ENCODE measurements around the gene LRRC37A3. TPM values are rescaled to one million over a fixed set of nuclear protein-coding genes. Genes with fewer than 3 reads are reported as not detected.

LRRC37A3 gene
- total RNA-seq, 1 experiment from 2014 or later = 9.8 TPM

DNA sequence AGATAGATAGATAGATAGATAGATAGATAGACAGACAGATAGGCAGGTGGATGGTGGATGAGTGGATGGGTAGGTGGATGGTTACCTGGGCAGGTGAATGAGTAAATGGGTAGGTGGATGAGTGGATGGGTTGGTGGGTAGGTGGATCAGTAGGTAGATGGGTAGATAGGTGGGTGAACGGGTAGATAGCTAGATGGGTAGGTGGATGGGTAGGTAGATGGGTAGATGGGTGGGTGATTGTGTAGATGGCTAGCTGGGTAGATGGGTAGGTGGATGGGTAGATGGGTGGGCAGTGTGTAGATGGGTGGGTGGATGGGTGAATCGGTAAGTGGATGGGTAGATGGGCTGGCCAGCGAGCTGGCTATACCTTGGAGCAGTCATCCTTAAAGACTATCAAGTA is 21.8 kb upstream of the LRRC37A3 start:
- Histone ChIP-seq H3K36me3 (ENCODE audit: low read depth) (no peaks in the 10 kb centered on the region), H2AFZ (no peak overlapping the region), H3K27ac (peak overlapping the region; percentile 89; the same call in 1 of the 2 replicates), H4K20me1 (ENCODE audit: insufficient read depth) (no peaks in the 10 kb centered on the region), H3K9me2 (ENCODE audit: insufficient read depth) (no peaks in the 10 kb centered on the region; the same call in 1 of the 2 replicates), H3K9me3 (ENCODE audit: insufficient read depth, low read depth) (no peaks in the 10 kb centered on the region; the same call in 1 of the 2 replicates), H3F3A (ENCODE audit: insufficient read depth, low read depth) (peaks cover 38% of the 10 kb centered on the region), H3K27me3 (ENCODE audit: insufficient read depth, low read depth) (no peaks in the 10 kb centered on the region), H3K79me2 (ENCODE audit: low read depth) (no peaks in the 10 kb centered on the region), H3K4me3 (no peak overlapping the region), H3K4me1 (replicated peaks; ENCODE audit: insufficient read depth) (peaks cover 51% of the 10 kb centered on the region), H3K4me2 (peak overlapping the region; percentile 61)
- ChIA-PET POLR2A (ENCODE audit: unreplicated experiment) (no interaction called here), CTCF (interaction anchor here (0.5 kb wide), 1 partner anchor 252 kb away, joined by 5 read pairs; no protein-coding TSS in a partner anchor)
- TF ChIP-seq, protein P1, sequence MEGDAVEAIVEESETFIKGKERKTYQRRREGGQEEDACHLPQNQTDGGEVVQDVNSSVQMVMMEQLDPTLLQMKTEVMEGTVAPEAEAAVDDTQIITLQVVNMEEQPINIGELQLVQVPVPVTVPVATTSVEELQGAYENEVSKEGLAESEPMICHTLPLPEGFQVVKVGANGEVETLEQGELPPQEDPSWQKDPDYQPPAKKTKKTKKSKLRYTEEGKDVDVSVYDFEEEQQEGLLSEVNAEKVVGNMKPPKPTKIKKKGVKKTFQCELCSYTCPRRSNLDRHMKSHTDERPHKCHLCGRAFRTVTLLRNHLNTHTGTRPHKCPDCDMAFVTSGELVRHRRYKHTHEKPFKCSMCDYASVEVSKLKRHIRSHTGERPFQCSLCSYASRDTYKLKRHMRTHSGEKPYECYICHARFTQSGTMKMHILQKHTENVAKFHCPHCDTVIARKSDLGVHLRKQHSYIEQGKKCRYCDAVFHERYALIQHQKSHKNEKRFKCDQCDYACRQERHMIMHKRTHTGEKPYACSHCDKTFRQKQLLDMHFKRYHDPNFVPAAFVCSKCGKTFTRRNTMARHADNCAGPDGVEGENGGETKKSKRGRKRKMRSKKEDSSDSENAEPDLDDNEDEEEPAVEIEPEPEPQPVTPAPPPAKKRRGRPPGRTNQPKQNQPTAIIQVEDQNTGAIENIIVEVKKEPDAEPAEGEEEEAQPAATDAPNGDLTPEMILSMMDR (conservative IDR thresholded peaks at IDR 0.05) = no peak
- no peak for TF ChIP-seq EZH2 (IDR thresholded peaks at IDR 0.05; ENCODE audit: low read depth)
- intact Hi-C loops (cut with micrococcal nuclease; ENCODE audit: unreplicated experiment) = loop anchor here (5.0 kb wide), 1 partner anchor 164 kb away; no protein-coding TSS in a partner anchor
- DNase-seq = no peak
- no TSS peak for BruUV-seq (replicated peaks)

DNA sequence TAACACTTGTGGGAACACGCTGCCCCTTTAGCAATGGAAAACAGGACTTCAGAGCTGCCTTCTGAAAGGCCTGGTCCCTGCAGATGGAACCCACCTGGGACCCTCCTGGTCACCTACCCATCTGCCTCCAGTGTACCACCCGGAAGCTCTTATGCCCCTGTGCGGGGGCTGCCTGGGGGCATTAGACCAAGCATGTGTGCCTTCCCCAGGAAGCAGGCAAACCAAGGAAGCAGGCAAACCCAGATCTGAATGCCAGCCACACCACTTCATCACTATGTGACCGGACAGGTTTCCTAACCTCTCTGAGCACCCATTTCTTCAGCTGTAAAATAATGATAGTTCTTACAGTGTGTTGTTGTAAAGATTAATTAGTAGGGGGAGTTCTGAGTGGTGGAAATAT is 20.8 kb upstream of the LRRC37A3 start:
- Histone ChIP-seq H3F3A (ENCODE audit: insufficient read depth, low read depth) (peaks cover 38% of the 10 kb centered on the region), H3K9me3 (ENCODE audit: insufficient read depth, low read depth) (no peaks in the 10 kb centered on the region; the same call in 1 of the 2 replicates), H4K20me1 (ENCODE audit: insufficient read depth) (no peaks in the 10 kb centered on the region), H3K4me2 (peak overlapping the region; percentile 61), H3K4me1 (replicated peaks; ENCODE audit: insufficient read depth) (peaks cover 51% of the 10 kb centered on the region), H3K9me2 (ENCODE audit: insufficient read depth) (no peaks in the 10 kb centered on the region; the same call in 1 of the 2 replicates), H3K79me2 (ENCODE audit: low read depth) (no peaks in the 10 kb centered on the region), H3K36me3 (ENCODE audit: low read depth) (no peaks in the 10 kb centered on the region), H3K4me3 (no peak overlapping the region), H3K27me3 (ENCODE audit: insufficient read depth, low read depth) (no peaks in the 10 kb centered on the region), H2AFZ (0 out of 2 replicates have a peak overlapping the region, but pooled peaks have one; percentile 17), H3K27ac (peak overlapping the region; percentile 89)
- peak; percentile 41 to 81 for DNase-seq
- POLR2A ChIA-PET (ENCODE audit: unreplicated experiment) = interaction anchor here (0.6 kb wide), 2 partner anchors 243 to 795 kb away, joined by 3 read pairs; no protein-coding TSS in a partner anchor
- CTCF ChIA-PET = interaction anchor here (0.7 to 2.5 kb wide), 3 partner anchors 21 to 200 kb away, joined by 3 to 10 read pairs (median 6); partner anchors contain the start of gene LRRC37A3
- intact Hi-C loops (cut with micrococcal nuclease; ENCODE audit: unreplicated experiment) = loop anchor here (5.0 kb wide), 1 partner anchor 163 kb away; no protein-coding TSS in a partner anchor
- no TSS peak for BruUV-seq (replicated peaks)
- TF ChIP-seq, protein P1 (conservative IDR thresholded peaks at IDR 0.05) = no peak
- TF ChIP-seq EZH2 (IDR thresholded peaks at IDR 0.05; ENCODE audit: low read depth) = no peak

DNA sequence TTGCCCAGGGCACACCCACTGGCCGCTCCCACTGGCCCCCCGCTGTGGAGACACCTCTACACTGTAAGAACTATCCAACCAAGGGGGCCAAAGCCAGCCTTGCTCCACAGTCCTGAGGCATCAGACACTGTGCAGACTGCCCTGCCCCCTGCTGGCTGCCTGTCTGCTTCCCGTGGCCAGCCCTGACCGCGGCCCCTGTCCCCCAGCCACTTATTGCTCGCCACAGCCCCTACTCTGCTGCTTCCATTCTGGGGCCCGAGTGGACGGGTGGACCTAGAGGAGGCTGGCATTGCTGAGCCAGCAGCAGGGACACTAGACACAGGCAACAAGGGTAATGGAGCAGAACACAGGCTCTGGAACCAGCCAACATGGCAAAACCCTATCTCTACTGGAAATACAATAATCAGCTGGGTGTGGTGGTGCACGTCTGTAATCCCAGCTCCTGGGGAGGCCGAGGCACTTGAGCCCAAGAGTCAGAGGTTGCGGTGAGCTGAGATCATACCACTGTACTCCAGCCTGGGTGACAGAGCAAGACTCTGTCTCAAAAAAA is 19.7 kb upstream of the LRRC37A3 start:
- Histone ChIP-seq H3K4me1 (replicated peaks; ENCODE audit: insufficient read depth) (peaks cover 51% of the 10 kb centered on the region), H3K4me2 (peak overlapping the region; percentile 67), H2AFZ (peak overlapping the region; percentile 47; the same call in 1 of the 2 replicates), H3K9me2 (ENCODE audit: insufficient read depth) (no peaks in the 10 kb centered on the region; the same call in 1 of the 2 replicates), H3K27me3 (ENCODE audit: insufficient read depth, low read depth) (no peaks in the 10 kb centered on the region), H3F3A (ENCODE audit: insufficient read depth, low read depth) (peaks cover 38% of the 10 kb centered on the region), H4K20me1 (ENCODE audit: insufficient read depth) (no peaks in the 10 kb centered on the region), H3K79me2 (ENCODE audit: low read depth) (no peaks in the 10 kb centered on the region), H3K36me3 (ENCODE audit: low read depth) (no peaks in the 10 kb centered on the region), H3K4me3 (no peak overlapping the region), H3K9me3 (ENCODE audit: insufficient read depth, low read depth) (no peaks in the 10 kb centered on the region), H3K27ac (peak overlapping the region; percentile 89)
- ChIA-PET POLR2A (ENCODE audit: unreplicated experiment) (no interaction called here), CTCF (interaction anchor here (0.7 to 2.5 kb wide), 4 partner anchors 20 to 201 kb away, joined by 3 to 10 read pairs (median 5); partner anchors contain the start of gene LRRC37A3)
- peak; percentile 55 to 70 for DNase-seq
- intact Hi-C loops (cut with micrococcal nuclease; ENCODE audit: unreplicated experiment) = no loop called here
- TF ChIP-seq, protein P1 (conservative IDR thresholded peaks at IDR 0.05) = peak; percentile 75
- TF ChIP-seq EZH2 (IDR thresholded peaks at IDR 0.05; ENCODE audit: low read depth) = no peak
- BruUV-seq (replicated peaks) = no TSS peak

Data from PC-9 (cell line).